HepG2 (cell line): Measurements from ENCODE around the gene GTSF1L. TPM values are rescaled to one million over a fixed set of nuclear protein-coding genes. Genes with fewer than 3 reads are reported as not detected.

Experiments
- CREB1 ChIP-seq, 2 experiments: fragments of 450-650 bp in 1 of 2; IDR thresholded peaks; 2 replicates each; pipeline ENCODE4 v1.6.1; 2016 to 2017; ENCODE audit warnings: control low read depth in 1 of 2, mild to moderate bottlenecking in 1 of 2, missing compliant biosample characterization in 1 of 2, missing genetic modification characterization in 1 of 2
- DPF2 ChIP-seq: sonication (generic); formaldehyde crosslinking; IDR thresholded peaks from 2 replicates; pipeline ENCODE4 v1.4.0; 2020; ENCODE audit warnings: mild to moderate bottlenecking, low read depth, missing genetic modification reagents, borderline replicate concordance
- FOXK1 ChIP-seq: sonication (generic); formaldehyde crosslinking; IDR thresholded peaks from 2 replicates; pipeline ENCODE4 v1.4.0; 2020; ENCODE audit warnings: low read depth, missing genetic modification reagents, borderline replicate concordance
- PHF8 ChIP-seq: sonication (generic); formaldehyde crosslinking; IDR thresholded peaks from 2 replicates; pipeline ENCODE4 v1.5.0; 2020; ENCODE audit warnings: missing genetic modification reagents
- PLSCR1 ChIP-seq: sonication (generic); formaldehyde crosslinking; IDR thresholded peaks from 2 replicates; pipeline ENCODE4 v1.5.0; 2020; ENCODE audit warnings: missing genetic modification reagents, mild to moderate bottlenecking, borderline replicate concordance
- TOE1 ChIP-seq: sonication (generic); formaldehyde crosslinking; IDR thresholded peaks from 2 replicates; pipeline ENCODE4 v1.4.0; 2020; ENCODE audit warnings: mild to moderate bottlenecking, missing genetic modification reagents
- ZBTB38 ChIP-seq: sonication (generic); formaldehyde crosslinking; IDR thresholded peaks from 2 replicates; pipeline ENCODE4 v1.5.1; 2020; ENCODE audit warnings: mild to moderate bottlenecking, missing genetic modification reagents
- ZFAT ChIP-seq: sonication (generic); formaldehyde crosslinking; conservative IDR thresholded peaks from 2 replicates; pipeline ENCODE4 v1.8.1; 2023; ENCODE audit warnings: missing genetic modification reagents, inconsistent platforms
- ZNF30 ChIP-seq: sonication (generic); formaldehyde crosslinking; IDR thresholded peaks from 2 replicates; pipeline ENCODE4 v1.5.0; 2020; ENCODE audit warnings: mild to moderate bottlenecking, missing genetic modification reagents
- ZNF362 ChIP-seq: sonication (generic); formaldehyde crosslinking; IDR thresholded peaks from 2 replicates; pipeline ENCODE4 v1.4.0; 2020; ENCODE audit warnings: missing genetic modification reagents, mild to moderate bottlenecking, borderline replicate concordance
- ZNF431 ChIP-seq: sonication (generic); formaldehyde crosslinking; IDR thresholded peaks from 2 replicates; pipeline ENCODE4 v1.9.0; 2022; ENCODE audit warnings: missing genetic modification reagents, low read depth, mild to moderate bottlenecking, borderline replicate concordance
- ZNF746 ChIP-seq: sonication (generic); formaldehyde crosslinking; IDR thresholded peaks from 2 replicates; pipeline ENCODE4 v1.8.0; 2022; ENCODE audit warnings: mild to moderate bottlenecking, missing genetic modification reagents
- ZNF782 ChIP-seq: sonication (generic); formaldehyde crosslinking; IDR thresholded peaks from 2 replicates; pipeline ENCODE4 v1.4.0; 2020; ENCODE audit warnings: missing genetic modification reagents, mild to moderate bottlenecking, borderline replicate concordance
- ZNF816 ChIP-seq: sonication (generic); formaldehyde crosslinking; IDR thresholded peaks from 2 replicates; pipeline ENCODE4 v1.8.0; 2022; ENCODE audit warnings: missing genetic modification reagents, mild to moderate bottlenecking, borderline replicate concordance
- ZSCAN9 ChIP-seq: IDR thresholded peaks from 2 replicates; pipeline ENCODE4 v1.6.1; 2016; ENCODE audit warnings: borderline replicate concordance
- ZZZ3 ChIP-seq: sonication (generic); formaldehyde crosslinking; IDR thresholded peaks from 2 replicates; pipeline ENCODE4 v1.4.0; 2020; ENCODE audit warnings: missing genetic modification reagents, mild to moderate bottlenecking, borderline replicate concordance
- polyA plus RNA-seq, 8 experiments: library from polyadenylated mRNA; depleted of rRNA in 3 of 8; stranded (reverse) in 7 of 8; unstranded in 1 of 8; fragments of >200 nt; fragmentation: Illumina TruSeq in 4 of 8; extraction: Trizol in 4 of 8; gene quantifications; 2 replicates each; pipeline versions ENCODE4 v1.2.1 to v1.2.3, GENCODE V29; 2011 to 2016; ENCODE audit warnings: low read depth in 4 of 8, missing spikeins in 1 of 8, mixed read lengths in 1 of 8; ENCODE audit not compliant: insufficient read depth in 1 of 8
- total RNA-seq, 5 experiments: library from RNA; depleted of rRNA; stranded (reverse); fragments of >200 nt; fragmentation: Illumina TruSeq; extraction: Trizol; gene quantifications; 2 replicates each; pipeline ENCODE4 v1.2.3, GENCODE V29; 2016; ENCODE audit warnings: low read depth in 1 of 5
- TF ChIP-seq, protein P1 (sequence below): sonication (generic); formaldehyde crosslinking; IDR thresholded peaks from 2 replicates; pipeline ENCODE4 v1.4.0; 2020; ENCODE audit warnings: low read depth, missing genetic modification reagents
- TF ChIP-seq, protein P2 (sequence below): sonication (generic); formaldehyde crosslinking; IDR thresholded peaks from 2 replicates; pipeline ENCODE4 v1.4.0; 2020; ENCODE audit warnings: mild to moderate bottlenecking, missing genetic modification reagents
- TF ChIP-seq, protein P3 (sequence below): sonication (generic); formaldehyde crosslinking; IDR thresholded peaks from 2 replicates; pipeline ENCODE4 v1.5.0; 2020; ENCODE audit warnings: mild to moderate bottlenecking, missing genetic modification reagents

GTSF1L gene
- total and polyA plus RNA-seq, 2 of the 13 experiments (the other 11 are each of a cell fraction or from before 2014, with no cell fraction given) = not detected

GRCh38 chr20:43749734-43750294 is 23.0 kb upstream of the GTSF1L start (continued):
- no peak for TF ChIP-seq CREB1 (IDR thresholded peaks at IDR 0.05)
- no peak for TF ChIP-seq CREB1 (CRISPR knock-in tag; IDR thresholded peaks at IDR 0.05)
- TF ChIP-seq ZNF746 (CRISPR knock-in tag) = no peak
- no peak for TF ChIP-seq ZFAT (CRISPR knock-in tag)
- peak; percentile 78; the same call in 1 of the 2 replicates for TF ChIP-seq ZNF431
- peak; percentile 67; the same call in 1 of the 2 replicates for TF ChIP-seq ZNF782 (CRISPR knock-in tag)
- no peak for TF ChIP-seq DPF2
- no peak for TF ChIP-seq PLSCR1
- TF ChIP-seq ZSCAN9 (CRISPR knock-in tag) = no peak
- TF ChIP-seq PHF8 (CRISPR knock-in tag) = peak; percentile 22; the same call in 1 of the 2 replicates
- TF ChIP-seq ZBTB38 (CRISPR knock-in tag) = no peak; the same call in 1 of the 2 replicates
- no peak for TF ChIP-seq ZNF816 (CRISPR knock-in tag)
- TF ChIP-seq TOE1 (CRISPR knock-in tag) = no peak
- no peak for TF ChIP-seq FOXK1 (CRISPR knock-in tag)
- no peak for TF ChIP-seq ZZZ3
- TF ChIP-seq ZNF30 (CRISPR knock-in tag) = no peak
- TF ChIP-seq, protein P1, sequence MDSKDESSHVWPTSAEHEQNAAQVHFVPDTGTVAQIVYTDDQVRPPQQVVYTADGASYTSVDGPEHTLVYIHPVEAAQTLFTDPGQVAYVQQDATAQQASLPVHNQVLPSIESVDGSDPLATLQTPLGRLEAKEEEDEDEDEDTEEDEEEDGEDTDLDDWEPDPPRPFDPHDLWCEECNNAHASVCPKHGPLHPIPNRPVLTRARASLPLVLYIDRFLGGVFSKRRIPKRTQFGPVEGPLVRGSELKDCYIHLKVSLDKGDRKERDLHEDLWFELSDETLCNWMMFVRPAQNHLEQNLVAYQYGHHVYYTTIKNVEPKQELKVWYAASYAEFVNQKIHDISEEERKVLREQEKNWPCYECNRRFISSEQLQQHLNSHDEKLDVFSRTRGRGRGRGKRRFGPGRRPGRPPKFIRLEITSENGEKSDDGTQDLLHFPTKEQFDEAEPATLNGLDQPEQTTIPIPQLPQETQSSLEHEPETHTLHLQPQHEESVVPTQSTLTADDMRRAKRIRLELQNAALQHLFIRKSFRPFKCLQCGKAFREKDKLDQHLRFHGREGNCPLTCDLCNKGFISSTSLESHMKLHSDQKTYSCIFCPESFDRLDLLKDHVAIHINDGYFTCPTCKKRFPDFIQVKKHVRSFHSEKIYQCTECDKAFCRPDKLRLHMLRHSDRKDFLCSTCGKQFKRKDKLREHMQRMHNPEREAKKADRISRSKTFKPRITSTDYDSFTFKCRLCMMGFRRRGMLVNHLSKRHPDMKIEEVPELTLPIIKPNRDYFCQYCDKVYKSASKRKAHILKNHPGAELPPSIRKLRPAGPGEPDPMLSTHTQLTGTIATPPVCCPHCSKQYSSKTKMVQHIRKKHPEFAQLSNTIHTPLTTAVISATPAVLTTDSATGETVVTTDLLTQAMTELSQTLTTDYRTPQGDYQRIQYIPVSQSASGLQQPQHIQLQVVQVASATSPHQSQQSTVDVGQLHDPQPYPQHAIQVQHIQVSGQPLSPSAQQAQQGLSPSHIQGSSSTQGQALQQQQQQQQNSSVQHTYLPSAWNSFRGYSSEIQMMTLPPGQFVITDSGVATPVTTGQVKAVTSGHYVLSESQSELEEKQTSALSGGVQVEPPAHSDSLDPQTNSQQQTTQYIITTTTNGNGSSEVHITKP (CRISPR knock-in tag) = no peak
- TF ChIP-seq, protein P2, sequence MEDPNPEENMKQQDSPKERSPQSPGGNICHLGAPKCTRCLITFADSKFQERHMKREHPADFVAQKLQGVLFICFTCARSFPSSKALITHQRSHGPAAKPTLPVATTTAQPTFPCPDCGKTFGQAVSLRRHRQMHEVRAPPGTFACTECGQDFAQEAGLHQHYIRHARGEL (CRISPR knock-in tag) = no peak
- TF ChIP-seq, protein P3, sequence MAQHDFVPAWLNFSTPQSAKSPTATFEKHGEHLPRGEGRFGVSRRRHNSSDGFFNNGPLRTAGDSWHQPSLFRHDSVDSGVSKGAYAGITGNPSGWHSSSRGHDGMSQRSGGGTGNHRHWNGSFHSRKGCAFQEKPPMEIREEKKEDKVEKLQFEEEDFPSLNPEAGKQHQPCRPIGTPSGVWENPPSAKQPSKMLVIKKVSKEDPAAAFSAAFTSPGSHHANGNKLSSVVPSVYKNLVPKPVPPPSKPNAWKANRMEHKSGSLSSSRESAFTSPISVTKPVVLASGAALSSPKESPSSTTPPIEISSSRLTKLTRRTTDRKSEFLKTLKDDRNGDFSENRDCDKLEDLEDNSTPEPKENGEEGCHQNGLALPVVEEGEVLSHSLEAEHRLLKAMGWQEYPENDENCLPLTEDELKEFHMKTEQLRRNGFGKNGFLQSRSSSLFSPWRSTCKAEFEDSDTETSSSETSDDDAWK (CRISPR knock-in tag) = no peak
- TF ChIP-seq ZNF362 (CRISPR knock-in tag) = no peak
